Measurements from ENCODE around the gene EIF3A. TPM values are rescaled to one million over a fixed set of nuclear protein-coding genes. Genes with fewer than 3 reads are reported as not detected.
"Not testable (repeated sequence)": the region's sequence is repeated elsewhere in the genome, so short reads cannot be mapped to it uniquely, and the experiment has no call there.

Gene EIF3A
- total and polyA plus RNA-seq, 3 experiments from 2014 or later: 75.3 to 195 (median 181) TPM

GRCh38 chr10:119105899-119106298 is 25.3 kb upstream of the EIF3A start:
- POLR2A ChIA-PET: interaction anchor here (1.8 kb wide), 1 partner anchor 26 kb away, joined by 9 read pairs; the partner anchor contains the start of gene EIF3A

GRCh38 chr10:119105155-119105554 is 24.5 kb upstream of the EIF3A start:
- H3K4me1 ChIP-seq (ENCODE audit: insufficient read depth, low read length): peaks cover 16% of the 10 kb centered on the region
- DNase-seq: no peak
- ChIA-PET POLR2A (interaction anchor here (0.8 to 2.9 kb wide), 5 partner anchors 15 to 102 kb away, joined by 3 to 21 read pairs (median 6); partner anchors contain the start of genes EIF3A and GRK5), CTCF (interaction anchor here (1.0 to 2.1 kb wide), 7 partner anchors 12 to 384 kb away, joined by 3 to 14 read pairs (median 3); partner anchors contain the start of gene EIF3A)
- no peak overlapping the region for H3K4me3 ChIP-seq (ENCODE audit: low read length)
- peaks cover 0 to 17% (median 0%) of the 10 kb centered on the region in 3 donors for H3K36me3 Mint-ChIP-seq
- H3K27me3 Mint-ChIP-seq: no peaks in the 10 kb centered on the region
- H3K27ac Mint-ChIP-seq: peak overlapping the region in 3 of 8 donors; percentile 44 to 74 (median 57)
- H3K9me3 ChIP-seq (ENCODE audit: low read length): no peaks in the 10 kb centered on the region
- H3K9me3 Mint-ChIP-seq: no peaks in the 10 kb centered on the region
- H3K36me3 ChIP-seq (ENCODE audit: insufficient read depth, low read length): no peaks in the 10 kb centered on the region
- H3K4me3 Mint-ChIP-seq: peak overlapping the region; percentile 74 to 85 (median 79)
- peaks cover 14 to 48% (median 41%) of the 10 kb centered on the region in 3 donors for H3K4me1 Mint-ChIP-seq
- H3K27ac ChIP-seq (ENCODE audit: low read depth, low read length): no peak overlapping the region
- H3K27me3 ChIP-seq (ENCODE audit: insufficient read depth, low read length, poor library complexity, severe bottlenecking): no peaks in the 10 kb centered on the region

More at GRCh38 chr10:119105899-119106298, 25.3 kb upstream of the EIF3A start:
- Mint-ChIP-seq H3K36me3 (peaks cover 0 to 20% (median 0%) of the 10 kb centered on the region in 3 donors), H3K4me3 (peak overlapping the region in 6 of 7 donors; percentile 20 to 84 (median 58)), H3K4me1 (peaks cover 10 to 41% (median 37%) of the 10 kb centered on the region in 3 donors), H3K27ac (peak overlapping the region in 1 of 8 donors; percentile 15)
- H3K9me3 Mint-ChIP-seq; H3K4me3 ChIP-seq (ENCODE audit: low read length); H3K36me3 ChIP-seq (ENCODE audit: insufficient read depth, low read length); H3K27me3 ChIP-seq (ENCODE audit: insufficient read depth, low read length, poor library complexity, severe bottlenecking); H3K27me3 Mint-ChIP-seq; DNase-seq; H3K27ac ChIP-seq (ENCODE audit: low read depth, low read length); CTCF ChIA-PET; H3K9me3 ChIP-seq (ENCODE audit: low read length): not testable (repeated sequence)
- H3K4me1 ChIP-seq (ENCODE audit: insufficient read depth, low read length): peaks cover 16% of the 10 kb centered on the region

- POLR2A ChIA-PET: interaction anchor here (0.8 to 2.9 kb wide), 7 partner anchors 14 to 103 kb away, joined by 3 to 21 read pairs (median 9); partner anchors contain the start of genes EIF3A and GRK5
- H3K4me1 ChIP-seq (ENCODE audit: insufficient read depth, low read length): peaks cover 16% of the 10 kb centered on the region
These were observed 24.0 kb upstream of the EIF3A start for GRCh38 chr10:119104654-119105015.

GRCh38 chr10:119103903-119104653 is 23.5 kb upstream of the EIF3A start, which contains the start of gene DENND10:
DENND10 (plus strand) TSS chr10:119104113; CDS start chr10:119104143, 30 bp downstream.
- peaks cover 14 to 46% (median 38%) of the 10 kb centered on the region in 3 donors for H3K4me1 Mint-ChIP-seq
- H3K27me3 Mint-ChIP-seq: no peaks in the 10 kb centered on the region
- no peak within 1 kb of the TSS for H3K27ac ChIP-seq (ENCODE audit: low read depth, low read length)
- no peaks in the 10 kb centered on the region for H3K9me3 Mint-ChIP-seq
- peak within 1 kb of the TSS; percentile 30 to 95 (median 80) for H3K27ac Mint-ChIP-seq
- peak; percentile 62 to 81 (median 72) for DNase-seq
- peak within 1 kb of the TSS; percentile 77 to 88 (median 82) for H3K4me3 Mint-ChIP-seq
- no peaks in the 10 kb centered on the region for H3K9me3 ChIP-seq (ENCODE audit: low read length)
- POLR2A ChIA-PET: interaction anchor here (0.8 to 2.9 kb wide), 10 partner anchors 9 to 103 kb away, joined by 3 to 21 read pairs (median 6); partner anchors contain the start of genes EIF3A and GRK5
- peak within 1 kb of the TSS; percentile 51 for H3K4me3 ChIP-seq (ENCODE audit: low read length)
- CTCF ChIA-PET: interaction anchor here (0.9 to 2.1 kb wide), 11 partner anchors 11 to 385 kb away, joined by 3 to 14 read pairs (median 4); partner anchors contain the start of gene EIF3A
- peaks cover 0 to 9% (median 0%) of the 10 kb centered on the region in 3 donors for H3K36me3 Mint-ChIP-seq
- no peaks in the 10 kb centered on the region for H3K36me3 ChIP-seq (ENCODE audit: insufficient read depth, low read length)
- H3K27me3 ChIP-seq (ENCODE audit: insufficient read depth, low read length, poor library complexity, severe bottlenecking): no peaks in the 10 kb centered on the region
- peaks cover 16% of the 10 kb centered on the region for H3K4me1 ChIP-seq (ENCODE audit: insufficient read depth, low read length)

More at GRCh38 chr10:119104654-119105015, 24.0 kb upstream of the EIF3A start:
- H3K36me3 ChIP-seq (ENCODE audit: insufficient read depth, low read length): no peaks in the 10 kb centered on the region
- H3K27ac Mint-ChIP-seq: peak overlapping the region in 2 of 8 donors; percentile 35 to 70
- H3K9me3 Mint-ChIP-seq: no peaks in the 10 kb centered on the region
- peaks cover 0 to 12% (median 0%) of the 10 kb centered on the region in 3 donors for H3K36me3 Mint-ChIP-seq
- peak overlapping the region; percentile 51 for H3K4me3 ChIP-seq (ENCODE audit: low read length)
- H3K27me3 Mint-ChIP-seq: no peaks in the 10 kb centered on the region
- DNase-seq: no peak
- CTCF ChIA-PET: interaction anchor here (0.9 to 2.1 kb wide), 10 partner anchors 11 to 385 kb away, joined by 3 to 14 read pairs (median 4); partner anchors contain the start of gene EIF3A
- peak overlapping the region; percentile 74 to 85 (median 79) for H3K4me3 Mint-ChIP-seq
- H3K27ac ChIP-seq (ENCODE audit: low read depth, low read length): no peak overlapping the region
- no peaks in the 10 kb centered on the region for H3K27me3 ChIP-seq (ENCODE audit: insufficient read depth, low read length, poor library complexity, severe bottlenecking)
- peaks cover 14 to 48% (median 41%) of the 10 kb centered on the region in 3 donors for H3K4me1 Mint-ChIP-seq
- H3K9me3 ChIP-seq (ENCODE audit: low read length): no peaks in the 10 kb centered on the region

- H3K27me3 Mint-ChIP-seq: no peaks in the 10 kb centered on the region
- no peaks in the 10 kb centered on the region for H3K36me3 ChIP-seq (ENCODE audit: insufficient read depth, low read length)
- no peak overlapping the region for H3K27ac ChIP-seq (ENCODE audit: low read depth, low read length)
- peaks cover 16% of the 10 kb centered on the region for H3K4me1 ChIP-seq (ENCODE audit: insufficient read depth, low read length)
- H3K9me3 ChIP-seq (ENCODE audit: low read length): no peaks in the 10 kb centered on the region
- H3K9me3 Mint-ChIP-seq: no peaks in the 10 kb centered on the region
- peak overlapping the region; percentile 69 to 88 (median 78) for H3K4me3 Mint-ChIP-seq
- POLR2A ChIA-PET: interaction anchor here (0.6 to 2.9 kb wide), 9 partner anchors 8 to 76 kb away, joined by 3 to 21 read pairs (median 6); partner anchors contain the start of gene EIF3A
- DNase-seq: peak in 1 of 5 donors; percentile 26
- H3K36me3 Mint-ChIP-seq: peaks cover 0 to 6% (median 0%) of the 10 kb centered on the region in 3 donors
- peak overlapping the region; percentile 30 to 95 (median 80) for H3K27ac Mint-ChIP-seq
- no peaks in the 10 kb centered on the region for H3K27me3 ChIP-seq (ENCODE audit: insufficient read depth, low read length, poor library complexity, severe bottlenecking)
- CTCF ChIA-PET: interaction anchor here (1.2 to 2.1 kb wide), 4 partner anchors 10 to 27 kb away, joined by 4 to 14 read pairs (median 6); no protein-coding TSS in a partner anchor
- H3K4me3 ChIP-seq (ENCODE audit: low read length): no peak overlapping the region
- H3K4me1 Mint-ChIP-seq: peaks cover 14 to 46% (median 38%) of the 10 kb centered on the region in 3 donors
These were observed 22.8 kb upstream of the EIF3A start for GRCh38 chr10:119103241-119103902.

GRCh38 chr10:119101366-119102098 is 20.9 kb upstream of the EIF3A start:
- no peak for DNase-seq
- Histone ChIP-seq H3K36me3 (ENCODE audit: insufficient read depth, low read length) (no peaks in the 10 kb centered on the region), H3K4me3 (ENCODE audit: low read length) (no peak overlapping the region), H3K4me1 (ENCODE audit: insufficient read depth, low read length) (peaks cover 16% of the 10 kb centered on the region), H3K9me3 (ENCODE audit: low read length) (no peaks in the 10 kb centered on the region), H3K27me3 (ENCODE audit: insufficient read depth, low read length, poor library complexity, severe bottlenecking) (no peaks in the 10 kb centered on the region), H3K27ac (ENCODE audit: low read depth, low read length) (no peak overlapping the region)
- CTCF ChIA-PET: interaction anchor here (1.1 to 1.3 kb wide), 2 partner anchors 16 to 20 kb away, joined by 3 to 4 read pairs; no protein-coding TSS in a partner anchor
- Mint-ChIP-seq H3K4me1 (peaks cover 14 to 43% (median 38%) of the 10 kb centered on the region in 3 donors), H3K27ac (peak overlapping the region in 5 of 8 donors; percentile 29 to 83 (median 39)), H3K27me3 (no peaks in the 10 kb centered on the region), H3K36me3 (no peaks in the 10 kb centered on the region), H3K4me3 (peak overlapping the region in 1 of 7 donors; percentile 34), H3K9me3 (no peaks in the 10 kb centered on the region)
- POLR2A ChIA-PET: interaction anchor here (0.6 to 1.2 kb wide), 2 partner anchors 10 to 550 kb away, joined by 3 to 12 read pairs; partner anchors contain the start of gene BAG3

All from CD8-positive, alpha-beta memory T cell (primary cell).